AG10803 (cell line): ENCODE data around the gene ANKZF1.

Source experiments
- DNase-seq: peaks from one replicate; pipeline ENCODE4 v3.0.0; 2010; ENCODE audit warnings: low read depth
- H3K4me3 ChIP-seq: 2 replicates; pipeline ENCODE4 v1.5.1; 2011; ENCODE audit warnings: mild to moderate bottlenecking, low read length, control low read depth
- TF ChIP-seq, protein P1 (sequence below): conservative IDR thresholded peaks from 2 replicates; pipeline ENCODE4 v1.5.1; 2011; ENCODE audit warnings: mild to moderate bottlenecking, low read length, control low read depth, inconsistent platforms

The ANKZF1 gene

DNA sequence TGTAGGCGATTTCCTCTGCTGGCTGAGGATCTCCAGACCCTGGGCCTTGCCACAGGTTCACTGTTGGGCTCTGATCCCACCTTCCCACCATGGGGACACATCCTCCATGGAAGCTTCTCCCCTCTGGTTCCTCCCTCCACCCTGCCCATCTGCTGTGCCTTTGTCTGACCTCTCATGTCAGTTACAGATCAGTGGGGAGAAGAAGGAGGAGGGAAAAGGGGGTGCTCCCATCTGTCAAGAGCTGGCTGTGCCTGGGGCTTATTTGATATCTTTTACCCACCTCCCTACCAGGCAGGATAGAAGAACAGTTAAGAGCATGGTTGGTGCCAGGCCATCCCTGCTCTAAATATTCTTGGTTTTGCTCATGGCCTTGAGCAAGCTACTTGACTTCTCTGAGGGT lies 37.3 kb downstream of the ANKZF1 start:
- H3K4me3 ChIP-seq: no peak overlapping the region
- TF ChIP-seq, protein P1, sequence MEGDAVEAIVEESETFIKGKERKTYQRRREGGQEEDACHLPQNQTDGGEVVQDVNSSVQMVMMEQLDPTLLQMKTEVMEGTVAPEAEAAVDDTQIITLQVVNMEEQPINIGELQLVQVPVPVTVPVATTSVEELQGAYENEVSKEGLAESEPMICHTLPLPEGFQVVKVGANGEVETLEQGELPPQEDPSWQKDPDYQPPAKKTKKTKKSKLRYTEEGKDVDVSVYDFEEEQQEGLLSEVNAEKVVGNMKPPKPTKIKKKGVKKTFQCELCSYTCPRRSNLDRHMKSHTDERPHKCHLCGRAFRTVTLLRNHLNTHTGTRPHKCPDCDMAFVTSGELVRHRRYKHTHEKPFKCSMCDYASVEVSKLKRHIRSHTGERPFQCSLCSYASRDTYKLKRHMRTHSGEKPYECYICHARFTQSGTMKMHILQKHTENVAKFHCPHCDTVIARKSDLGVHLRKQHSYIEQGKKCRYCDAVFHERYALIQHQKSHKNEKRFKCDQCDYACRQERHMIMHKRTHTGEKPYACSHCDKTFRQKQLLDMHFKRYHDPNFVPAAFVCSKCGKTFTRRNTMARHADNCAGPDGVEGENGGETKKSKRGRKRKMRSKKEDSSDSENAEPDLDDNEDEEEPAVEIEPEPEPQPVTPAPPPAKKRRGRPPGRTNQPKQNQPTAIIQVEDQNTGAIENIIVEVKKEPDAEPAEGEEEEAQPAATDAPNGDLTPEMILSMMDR: no peak
- DNase-seq: no peak

DNA sequence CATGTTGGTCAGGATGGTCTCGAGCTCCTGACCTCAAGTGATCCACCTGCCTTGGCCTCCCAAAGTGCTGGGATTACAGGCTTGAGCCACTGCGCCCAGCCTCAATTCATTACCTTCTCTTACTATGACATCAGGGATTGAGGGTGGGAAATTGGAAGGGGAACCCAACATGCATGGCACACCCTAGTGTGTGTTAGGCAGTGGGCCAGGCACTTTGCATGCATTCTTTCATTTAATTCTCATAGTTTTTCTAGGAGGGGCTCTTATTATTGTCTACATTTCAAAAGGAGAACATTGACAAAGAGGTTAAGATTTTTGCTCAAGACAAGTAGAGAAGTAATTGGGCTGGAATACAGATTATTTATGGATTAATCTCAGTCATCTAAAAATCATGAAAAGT lies 38.7 kb downstream of the ANKZF1 start:
- TF ChIP-seq, protein P1: no peak

GRCh38 chr2:219269362-219270054 lies 39.9 kb downstream of the ANKZF1 start:
- DNase-seq: no peak
- TF ChIP-seq, protein P1: no peak
- no peak overlapping the region for H3K4me3 ChIP-seq

More for the DNA sequence above, 38.7 kb downstream of the ANKZF1 start:
- no peak for DNase-seq
- no peak overlapping the region for H3K4me3 ChIP-seq

DNA sequence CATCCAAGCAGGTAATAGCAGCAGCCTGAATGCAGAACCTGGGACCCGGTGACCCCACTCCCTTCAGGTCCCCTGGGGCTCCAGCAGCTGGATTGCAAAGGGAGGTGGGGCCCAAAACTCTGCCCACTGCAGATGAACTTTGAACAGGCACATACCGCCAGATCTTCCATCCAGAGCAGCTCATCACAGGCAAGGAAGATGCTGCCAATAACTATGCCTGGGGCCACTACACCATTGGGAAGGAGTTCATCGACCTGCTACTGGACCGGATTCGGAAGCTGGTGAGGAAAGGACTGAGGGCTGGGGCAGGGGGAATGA lies 40.4 kb downstream of the ANKZF1 start:
- TF ChIP-seq, protein P1: no peak
- H3K4me3 ChIP-seq: no peak overlapping the region
- DNase-seq: no peak

DNA sequence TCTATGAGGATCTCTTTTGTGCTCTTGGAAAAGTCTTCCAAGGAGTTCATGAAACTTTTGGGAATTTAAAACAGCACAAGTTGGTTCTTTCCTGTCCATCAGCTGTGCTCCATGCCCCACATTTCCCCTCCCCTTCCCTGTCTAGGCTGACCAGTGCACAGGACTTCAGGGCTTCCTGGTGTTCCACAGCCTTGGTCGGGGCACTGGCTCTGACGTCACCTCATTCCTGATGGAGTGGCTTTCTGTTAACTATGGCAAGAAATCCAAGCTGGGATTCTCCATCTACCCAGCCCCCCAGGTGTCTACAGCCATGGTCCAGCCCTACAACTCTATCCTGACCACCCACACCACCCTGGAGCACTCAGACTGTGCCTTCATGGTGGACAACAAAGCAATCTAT lies 41.4 kb downstream of the ANKZF1 start:
- DNase-seq: no peak
- TF ChIP-seq, protein P1: no peak
- no peak overlapping the region for H3K4me3 ChIP-seq

GRCh38 chr2:219272356-219272755 lies 42.8 kb downstream of the ANKZF1 start:
- TF ChIP-seq, protein P1: no peak
- DNase-seq: no peak
- no peak overlapping the region for H3K4me3 ChIP-seq

- no peak overlapping the region for H3K4me3 ChIP-seq
- DNase-seq: no peak
- TF ChIP-seq, protein P1: no peak
Observed at GRCh38 chr2:219272995-219273394, 43.4 kb downstream of the ANKZF1 start.
